Endothelial cell (in vitro differentiated cells): ENCODE data around the gene SPDYE3. TPM values are rescaled to one million over a fixed set of nuclear protein-coding genes. Genes with fewer than 3 reads are reported as not detected.
"Not testable (repeated sequence)": the region's sequence is repeated elsewhere in the genome, so short reads cannot be mapped to it uniquely, and the experiment has no call there.

ENCODE experiments used
- DNase-seq: peaks from one replicate; pipeline ENCODE4 v3.0.0; 2021; ENCODE audit warnings: low spot score
- H3K27ac Mint-ChIP-seq: one replicate; pipeline ENCODE4 v1.8.0; 2021; ENCODE audit warnings: mixed read lengths, inconsistent platforms; ENCODE audit not compliant: unreplicated experiment
- H3K27me3 Mint-ChIP-seq: one replicate; pipeline ENCODE4 v1.8.0; 2021; ENCODE audit warnings: mild to moderate bottlenecking, moderate library complexity, mixed read lengths, inconsistent platforms; ENCODE audit not compliant: unreplicated experiment
- H3K36me3 Mint-ChIP-seq: one replicate; pipeline ENCODE4 v1.8.0; 2021; ENCODE audit warnings: mild to moderate bottlenecking, low read depth, mixed read lengths, inconsistent platforms; ENCODE audit not compliant: unreplicated experiment
- H3K4me1 Mint-ChIP-seq: one replicate; pipeline ENCODE4 v1.8.0; 2021; ENCODE audit warnings: mild to moderate bottlenecking, mixed read lengths, inconsistent platforms; ENCODE audit not compliant: unreplicated experiment
- H3K4me3 Mint-ChIP-seq: one replicate; pipeline ENCODE4 v1.8.0; 2021; ENCODE audit warnings: mild to moderate bottlenecking, mixed read lengths, inconsistent platforms; ENCODE audit not compliant: unreplicated experiment
- H3K9me3 Mint-ChIP-seq: one replicate; pipeline ENCODE4 v1.8.0; 2021; ENCODE audit warnings: mixed read lengths, inconsistent platforms; ENCODE audit not compliant: unreplicated experiment
- total RNA-seq: library from RNA; stranded (reverse); fragmentation: NEBNext Ultra II Directional; extraction: Animal tissue kit (Norgen Biotek cat#: 25700); gene quantifications from one replicate; pipeline ENCODE4 v1.2.1, GENCODE V29; 2021; ENCODE audit not compliant: unreplicated experiment
- TF ChIP-seq, protein P1 (sequence below): fragments of 200-600 bp; sonication (generic); IDR thresholded peaks from one replicate; pipeline ENCODE4 v1.5.0; 2021; ENCODE audit warnings: antibody characterized with exemption; ENCODE audit not compliant: unreplicated experiment

The SPDYE3 gene
- total RNA-seq, 1 donor from 2014 or later, result not detected

DNA sequence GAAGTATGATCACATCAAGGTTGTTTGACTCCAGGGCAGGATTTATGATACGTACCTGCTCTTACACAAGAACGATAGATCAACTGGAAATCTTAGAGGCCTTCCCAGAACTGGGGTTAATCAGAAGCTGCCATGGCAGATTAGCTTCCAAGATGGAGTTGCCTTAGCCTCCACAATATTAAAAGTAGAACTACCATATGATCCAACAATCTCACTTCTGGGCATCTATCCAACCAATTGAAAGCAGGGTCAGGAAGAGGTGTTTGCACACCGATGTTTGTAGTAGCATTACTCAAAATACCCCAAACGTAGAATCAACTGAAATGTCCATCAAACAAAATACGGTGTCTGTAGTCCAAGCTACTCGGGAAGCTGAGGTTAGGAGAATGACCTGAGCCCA, 57.0 kb downstream of the SPDYE3 start:
- H3K4me3 Mint-ChIP-seq, result no peak overlapping the region
- H3K27ac Mint-ChIP-seq, result no peak overlapping the region
- peaks cover 29% of the 10 kb centered on the region for H3K36me3 Mint-ChIP-seq
- no peak for DNase-seq
- H3K4me1 Mint-ChIP-seq, result no peaks in the 10 kb centered on the region
- TF ChIP-seq, protein P1, sequence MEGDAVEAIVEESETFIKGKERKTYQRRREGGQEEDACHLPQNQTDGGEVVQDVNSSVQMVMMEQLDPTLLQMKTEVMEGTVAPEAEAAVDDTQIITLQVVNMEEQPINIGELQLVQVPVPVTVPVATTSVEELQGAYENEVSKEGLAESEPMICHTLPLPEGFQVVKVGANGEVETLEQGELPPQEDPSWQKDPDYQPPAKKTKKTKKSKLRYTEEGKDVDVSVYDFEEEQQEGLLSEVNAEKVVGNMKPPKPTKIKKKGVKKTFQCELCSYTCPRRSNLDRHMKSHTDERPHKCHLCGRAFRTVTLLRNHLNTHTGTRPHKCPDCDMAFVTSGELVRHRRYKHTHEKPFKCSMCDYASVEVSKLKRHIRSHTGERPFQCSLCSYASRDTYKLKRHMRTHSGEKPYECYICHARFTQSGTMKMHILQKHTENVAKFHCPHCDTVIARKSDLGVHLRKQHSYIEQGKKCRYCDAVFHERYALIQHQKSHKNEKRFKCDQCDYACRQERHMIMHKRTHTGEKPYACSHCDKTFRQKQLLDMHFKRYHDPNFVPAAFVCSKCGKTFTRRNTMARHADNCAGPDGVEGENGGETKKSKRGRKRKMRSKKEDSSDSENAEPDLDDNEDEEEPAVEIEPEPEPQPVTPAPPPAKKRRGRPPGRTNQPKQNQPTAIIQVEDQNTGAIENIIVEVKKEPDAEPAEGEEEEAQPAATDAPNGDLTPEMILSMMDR, result no peak
- peaks cover 12% of the 10 kb centered on the region for H3K27me3 Mint-ChIP-seq
- H3K9me3 Mint-ChIP-seq, result no peaks in the 10 kb centered on the region

DNA sequence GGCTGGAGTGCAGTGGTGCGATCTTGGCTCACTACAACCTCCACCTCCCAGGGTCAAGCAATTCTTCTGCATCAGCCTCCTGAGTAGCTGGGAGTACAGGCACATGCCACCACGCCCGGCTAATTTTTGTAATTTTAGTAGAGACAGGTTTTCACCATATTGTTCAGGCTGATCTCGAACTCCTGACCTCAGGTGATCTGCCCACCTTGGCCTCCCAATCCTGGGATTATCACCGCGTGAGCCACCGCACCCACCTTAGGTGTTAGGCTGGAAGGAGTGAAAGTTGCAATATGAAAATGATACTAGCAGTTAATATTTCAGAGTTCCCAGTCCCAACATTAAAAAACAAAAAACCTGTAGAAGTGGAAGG, 58.5 kb downstream of the SPDYE3 start:
- H3K4me1 Mint-ChIP-seq, DNase-seq, H3K9me3 Mint-ChIP-seq, H3K4me3 Mint-ChIP-seq: not testable (repeated sequence)
- H3K27me3 Mint-ChIP-seq, result peaks cover 12% of the 10 kb centered on the region
- H3K27ac Mint-ChIP-seq, result peak overlapping the region; percentile 82
- peaks cover 21% of the 10 kb centered on the region for H3K36me3 Mint-ChIP-seq

DNA sequence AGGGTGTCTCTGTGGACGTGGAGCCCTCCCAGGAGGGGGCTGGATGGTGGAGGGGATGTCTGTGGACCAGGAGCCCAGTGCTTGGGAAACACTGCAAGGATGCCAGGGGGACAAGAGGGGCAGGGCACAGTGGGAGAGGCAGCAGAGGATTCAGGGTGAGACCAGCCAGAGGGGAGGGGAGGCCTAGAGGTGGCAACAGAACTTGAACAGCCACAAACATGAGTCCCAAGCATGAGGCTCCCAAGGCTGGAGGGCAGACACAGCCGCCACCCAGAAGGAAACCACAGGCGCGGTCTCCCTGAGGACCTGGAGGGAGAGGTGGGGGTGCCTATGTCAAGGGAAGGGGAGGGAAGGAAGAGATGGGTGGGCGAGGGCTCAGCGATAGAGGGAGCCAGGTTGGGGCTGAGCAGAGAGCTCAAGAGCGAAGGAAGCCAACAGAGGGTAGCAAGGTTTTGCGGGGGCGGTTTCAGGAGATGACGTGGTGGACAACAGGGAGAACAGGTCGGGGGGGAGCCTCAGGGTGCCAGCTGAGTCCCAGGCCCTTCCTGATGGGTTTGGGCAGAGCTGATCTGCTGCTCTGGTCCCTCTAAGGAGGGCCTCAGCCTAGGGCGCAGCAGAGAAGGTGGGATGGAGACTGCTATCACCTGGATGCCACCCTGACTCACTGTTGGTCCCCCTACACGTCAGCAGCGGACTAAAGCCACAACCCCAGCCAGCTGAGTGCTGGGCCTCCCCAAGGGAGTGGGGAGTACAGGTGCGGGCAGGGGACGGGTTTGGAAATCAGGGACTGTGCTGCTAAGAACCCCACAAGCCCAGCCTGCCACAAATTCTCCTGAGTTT, 59.1 kb downstream of the SPDYE3 start:
- peaks cover 19% of the 10 kb centered on the region for H3K36me3 Mint-ChIP-seq
- H3K4me1 Mint-ChIP-seq, result no peaks in the 10 kb centered on the region
- TF ChIP-seq, protein P1, result no peak
- H3K27me3 Mint-ChIP-seq, result peaks cover 14% of the 10 kb centered on the region
- peak overlapping the region; percentile 82 for H3K27ac Mint-ChIP-seq
- no peak overlapping the region for H3K4me3 Mint-ChIP-seq
- DNase-seq, result no peak
- H3K9me3 Mint-ChIP-seq, result no peaks in the 10 kb centered on the region

DNA sequence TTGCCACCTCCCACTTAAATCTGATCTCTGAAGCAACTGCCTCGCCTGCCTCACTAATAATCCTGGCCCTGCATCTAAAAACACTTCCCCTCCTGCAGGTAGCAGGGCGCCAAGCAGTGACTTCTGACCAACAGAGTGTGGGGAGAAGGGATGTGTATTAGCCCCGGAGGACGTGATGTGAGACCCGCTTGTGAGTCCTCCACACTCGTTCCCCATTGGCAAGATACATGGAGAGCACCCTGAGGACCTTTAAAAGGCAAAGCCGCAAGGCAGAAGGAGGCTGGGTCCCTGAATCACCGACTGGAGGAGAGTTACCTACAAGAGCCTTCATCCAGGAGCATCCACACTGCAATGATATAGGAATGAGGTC, 59.7 kb downstream of the SPDYE3 start:
- DNase-seq, result no peak
- Mint-ChIP-seq H3K4me3 (no peak overlapping the region), H3K4me1 (no peaks in the 10 kb centered on the region), H3K36me3 (peaks cover 13% of the 10 kb centered on the region), H3K9me3 (no peaks in the 10 kb centered on the region), H3K27ac (peak overlapping the region; percentile 55), H3K27me3 (peaks cover 14% of the 10 kb centered on the region)
- TF ChIP-seq, protein P1, result no peak

DNA sequence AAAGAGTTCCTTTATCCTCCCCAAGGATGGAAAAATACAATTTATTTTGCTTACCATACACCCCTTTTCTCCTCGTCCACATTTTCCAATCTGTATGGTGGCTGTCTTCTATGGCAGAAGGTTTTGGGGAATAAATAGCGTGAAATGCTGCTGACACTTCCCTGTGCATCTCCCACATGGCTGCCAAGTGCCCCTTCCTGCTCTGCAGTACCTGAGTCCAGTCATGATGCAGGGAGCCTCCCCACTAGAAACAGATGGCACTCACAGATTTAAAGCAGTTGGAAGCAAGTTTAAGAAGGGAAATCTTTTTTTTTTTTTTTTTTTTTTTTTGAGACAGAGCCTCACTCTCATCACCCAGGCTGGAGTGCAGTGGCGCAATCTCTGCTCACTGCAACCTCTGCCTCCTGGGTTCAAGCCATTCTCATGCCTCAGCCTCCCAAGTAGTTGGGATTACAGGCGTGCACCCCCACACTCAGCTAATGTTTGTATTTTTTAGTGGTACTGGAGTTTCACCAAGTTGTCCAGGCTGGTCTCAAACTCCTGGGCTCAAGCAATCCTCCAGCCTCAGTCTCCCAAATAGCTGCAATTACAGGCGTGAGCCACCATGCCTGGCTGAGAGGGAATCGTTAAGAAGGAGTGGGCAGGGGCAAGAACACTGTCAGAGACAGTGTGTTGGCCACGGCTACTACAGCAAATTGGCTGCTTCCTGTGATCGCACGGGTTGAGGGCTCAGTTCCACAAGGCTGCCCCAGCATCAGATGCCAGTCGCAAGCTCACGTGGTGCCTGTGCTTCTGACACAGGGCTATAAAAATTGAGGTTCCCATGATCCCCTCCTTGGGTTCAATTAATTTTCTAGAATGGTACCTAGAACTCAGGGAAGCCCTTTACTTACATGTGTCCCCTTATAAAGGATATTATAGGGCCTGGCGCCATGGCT, 60.4 kb downstream of the SPDYE3 start:
- Mint-ChIP-seq H3K36me3 (peaks cover 12% of the 10 kb centered on the region), H3K9me3 (no peaks in the 10 kb centered on the region), H3K4me3 (no peak overlapping the region), H3K27me3 (peaks cover 14% of the 10 kb centered on the region), H3K27ac (peak overlapping the region; percentile 77), H3K4me1 (no peaks in the 10 kb centered on the region)
- TF ChIP-seq, protein P1, result no peak
- no peak for DNase-seq
